ENCODE measurements around the gene ANKLE1.

DNA sequence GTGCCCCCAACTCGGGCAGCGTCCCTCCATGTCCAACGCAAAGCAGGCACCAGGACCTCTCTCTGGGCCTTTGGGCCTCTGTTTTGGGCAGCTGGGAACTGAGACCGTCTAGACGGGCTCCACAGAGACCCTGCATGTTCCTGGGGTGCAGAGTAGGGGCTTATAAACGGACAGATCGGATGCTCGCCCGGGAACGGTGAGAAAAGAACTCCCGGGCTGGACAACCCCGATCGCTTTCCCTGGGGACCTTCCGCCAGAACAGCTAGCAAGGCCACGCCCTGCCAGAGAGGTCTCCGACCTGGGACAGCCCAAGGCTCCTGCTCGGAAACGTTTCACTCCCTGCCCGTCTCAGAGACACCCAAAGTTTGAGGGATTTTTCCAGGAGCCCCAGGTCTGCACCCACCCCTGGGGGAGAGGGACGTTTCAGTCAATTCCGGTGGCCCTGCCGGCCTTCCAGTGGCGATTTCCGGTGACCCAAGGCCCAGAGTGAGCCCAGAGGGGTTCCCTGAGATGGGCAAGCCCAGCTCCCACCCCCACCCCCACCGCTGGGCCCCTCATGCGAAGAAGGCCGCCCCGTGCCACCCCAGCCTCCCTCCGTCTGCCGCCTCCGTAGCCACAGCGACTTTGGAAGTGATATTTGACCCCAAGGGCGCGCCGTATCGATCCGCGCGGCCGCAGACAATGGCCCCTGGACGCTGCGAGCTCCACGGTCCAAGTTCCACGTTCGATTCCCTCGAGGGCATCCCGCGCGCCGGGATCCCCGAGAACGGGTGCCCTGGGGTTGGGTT, 37.7 kb upstream of the ANKLE1 start:
- TF ChIP-seq, protein P1, sequence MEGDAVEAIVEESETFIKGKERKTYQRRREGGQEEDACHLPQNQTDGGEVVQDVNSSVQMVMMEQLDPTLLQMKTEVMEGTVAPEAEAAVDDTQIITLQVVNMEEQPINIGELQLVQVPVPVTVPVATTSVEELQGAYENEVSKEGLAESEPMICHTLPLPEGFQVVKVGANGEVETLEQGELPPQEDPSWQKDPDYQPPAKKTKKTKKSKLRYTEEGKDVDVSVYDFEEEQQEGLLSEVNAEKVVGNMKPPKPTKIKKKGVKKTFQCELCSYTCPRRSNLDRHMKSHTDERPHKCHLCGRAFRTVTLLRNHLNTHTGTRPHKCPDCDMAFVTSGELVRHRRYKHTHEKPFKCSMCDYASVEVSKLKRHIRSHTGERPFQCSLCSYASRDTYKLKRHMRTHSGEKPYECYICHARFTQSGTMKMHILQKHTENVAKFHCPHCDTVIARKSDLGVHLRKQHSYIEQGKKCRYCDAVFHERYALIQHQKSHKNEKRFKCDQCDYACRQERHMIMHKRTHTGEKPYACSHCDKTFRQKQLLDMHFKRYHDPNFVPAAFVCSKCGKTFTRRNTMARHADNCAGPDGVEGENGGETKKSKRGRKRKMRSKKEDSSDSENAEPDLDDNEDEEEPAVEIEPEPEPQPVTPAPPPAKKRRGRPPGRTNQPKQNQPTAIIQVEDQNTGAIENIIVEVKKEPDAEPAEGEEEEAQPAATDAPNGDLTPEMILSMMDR (IDR thresholded peaks at IDR 0.05) = no peak
- TF ChIP-seq SMAD4 (CRISPR knock-in tag; IDR thresholded peaks at IDR 0.05) (no peak), ZNF232 (CRISPR knock-in tag; IDR thresholded peaks at IDR 0.05) (no peak), ETV6 (CRISPR knock-in tag; IDR thresholded peaks at IDR 0.05) (no peak), KAT7 (CRISPR knock-in tag; IDR thresholded peaks at IDR 0.05; ENCODE audit: borderline replicate concordance) (no peak), ZNF219 (CRISPR knock-in tag; IDR thresholded peaks at IDR 0.05; ENCODE audit: borderline replicate concordance) (no peak), HMGA2 (CRISPR knock-in tag; IDR thresholded peaks at IDR 0.05) (no peak)
- TF ChIP-seq, protein P2, sequence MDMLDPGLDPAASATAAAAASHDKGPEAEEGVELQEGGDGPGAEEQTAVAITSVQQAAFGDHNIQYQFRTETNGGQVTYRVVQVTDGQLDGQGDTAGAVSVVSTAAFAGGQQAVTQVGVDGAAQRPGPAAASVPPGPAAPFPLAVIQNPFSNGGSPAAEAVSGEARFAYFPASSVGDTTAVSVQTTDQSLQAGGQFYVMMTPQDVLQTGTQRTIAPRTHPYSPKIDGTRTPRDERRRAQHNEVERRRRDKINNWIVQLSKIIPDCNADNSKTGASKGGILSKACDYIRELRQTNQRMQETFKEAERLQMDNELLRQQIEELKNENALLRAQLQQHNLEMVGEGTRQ (CRISPR knock-in tag; IDR thresholded peaks at IDR 0.05) = no peak
- TF ChIP-seq, protein P3, sequence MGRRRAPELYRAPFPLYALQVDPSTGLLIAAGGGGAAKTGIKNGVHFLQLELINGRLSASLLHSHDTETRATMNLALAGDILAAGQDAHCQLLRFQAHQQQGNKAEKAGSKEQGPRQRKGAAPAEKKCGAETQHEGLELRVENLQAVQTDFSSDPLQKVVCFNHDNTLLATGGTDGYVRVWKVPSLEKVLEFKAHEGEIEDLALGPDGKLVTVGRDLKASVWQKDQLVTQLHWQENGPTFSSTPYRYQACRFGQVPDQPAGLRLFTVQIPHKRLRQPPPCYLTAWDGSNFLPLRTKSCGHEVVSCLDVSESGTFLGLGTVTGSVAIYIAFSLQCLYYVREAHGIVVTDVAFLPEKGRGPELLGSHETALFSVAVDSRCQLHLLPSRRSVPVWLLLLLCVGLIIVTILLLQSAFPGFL (CRISPR knock-in tag; IDR thresholded peaks at IDR 0.05; ENCODE audit: borderline replicate concordance) = no peak
- TF ChIP-seq, protein P4, sequence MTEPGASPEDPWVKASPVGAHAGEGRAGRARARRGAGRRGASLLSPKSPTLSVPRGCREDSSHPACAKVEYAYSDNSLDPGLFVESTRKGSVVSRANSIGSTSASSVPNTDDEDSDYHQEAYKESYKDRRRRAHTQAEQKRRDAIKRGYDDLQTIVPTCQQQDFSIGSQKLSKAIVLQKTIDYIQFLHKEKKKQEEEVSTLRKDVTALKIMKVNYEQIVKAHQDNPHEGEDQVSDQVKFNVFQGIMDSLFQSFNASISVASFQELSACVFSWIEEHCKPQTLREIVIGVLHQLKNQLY (CRISPR knock-in tag; IDR thresholded peaks at IDR 0.05) = no peak
- TF ChIP-seq, protein P5, sequence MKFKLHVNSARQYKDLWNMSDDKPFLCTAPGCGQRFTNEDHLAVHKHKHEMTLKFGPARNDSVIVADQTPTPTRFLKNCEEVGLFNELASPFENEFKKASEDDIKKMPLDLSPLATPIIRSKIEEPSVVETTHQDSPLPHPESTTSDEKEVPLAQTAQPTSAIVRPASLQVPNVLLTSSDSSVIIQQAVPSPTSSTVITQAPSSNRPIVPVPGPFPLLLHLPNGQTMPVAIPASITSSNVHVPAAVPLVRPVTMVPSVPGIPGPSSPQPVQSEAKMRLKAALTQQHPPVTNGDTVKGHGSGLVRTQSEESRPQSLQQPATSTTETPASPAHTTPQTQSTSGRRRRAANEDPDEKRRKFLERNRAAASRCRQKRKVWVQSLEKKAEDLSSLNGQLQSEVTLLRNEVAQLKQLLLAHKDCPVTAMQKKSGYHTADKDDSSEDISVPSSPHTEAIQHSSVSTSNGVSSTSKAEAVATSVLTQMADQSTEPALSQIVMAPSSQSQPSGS (CRISPR knock-in tag; IDR thresholded peaks at IDR 0.05; ENCODE audit: borderline replicate concordance, low read depth) = no peak
- TF ChIP-seq, protein P6, sequence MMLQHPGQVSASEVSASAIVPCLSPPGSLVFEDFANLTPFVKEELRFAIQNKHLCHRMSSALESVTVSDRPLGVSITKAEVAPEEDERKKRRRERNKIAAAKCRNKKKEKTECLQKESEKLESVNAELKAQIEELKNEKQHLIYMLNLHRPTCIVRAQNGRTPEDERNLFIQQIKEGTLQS (CRISPR knock-in tag; conservative IDR thresholded peaks at IDR 0.05) = no peak

Measured in WTC11 (cell line).